ENCODE measurements around the gene THOC2. TPM values are rescaled to one million over a fixed set of nuclear protein-coding genes. Genes with fewer than 3 reads are reported as not detected.
"Not testable (repeated sequence)": the region's sequence is repeated elsewhere in the genome, so short reads cannot be mapped to it uniquely, and the experiment has no call there.

THOC2 gene
- 74.5 TPM for polyA plus RNA-seq (2013, experiment 1 of 2)
- 72.0 TPM for polyA plus RNA-seq (2013, experiment 2 of 2)

DNA sequence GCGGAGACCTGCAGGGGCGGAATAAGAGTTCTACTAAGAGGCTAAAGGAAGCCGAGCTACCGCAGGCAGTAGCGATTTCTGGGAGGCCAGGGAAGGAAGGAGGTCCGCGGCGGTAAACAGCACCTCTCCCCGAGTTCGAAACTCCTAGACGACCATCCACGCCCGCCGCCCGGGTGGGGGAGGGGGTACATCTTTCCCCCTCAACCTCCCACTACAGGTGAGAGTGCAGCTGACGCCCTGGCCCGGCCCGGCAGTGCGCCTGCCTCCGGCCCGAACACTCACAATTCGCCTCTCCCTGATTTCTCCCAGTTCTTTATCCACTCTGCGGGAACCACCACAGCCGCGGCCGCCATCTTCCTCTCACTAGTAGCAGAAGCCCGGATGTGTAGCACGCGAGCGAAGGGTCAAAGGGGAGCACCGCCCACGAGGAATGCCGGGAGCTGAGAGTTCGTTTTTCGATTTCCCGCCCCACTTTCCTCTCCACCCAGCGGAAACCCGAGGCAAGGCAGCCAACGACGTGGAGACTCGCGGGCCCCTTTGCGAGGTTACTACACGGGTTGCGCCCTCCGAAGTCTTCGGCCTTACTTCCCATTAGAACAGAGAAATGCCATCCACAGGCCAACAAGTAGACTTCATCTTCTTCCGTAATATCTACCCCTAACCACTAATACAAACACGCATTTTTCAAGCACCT lies at the start of gene THOC2:
Gene THOC2 (minus strand): TSS at position 383 of the 694 bp plus-strand sequence. CDS start 30 bp downstream, at position 353.
- peak; percentile 85 for DNase-seq
- peak within 1 kb of the TSS; percentile 7 for H3K4ac ChIP-seq (ENCODE audit: low read depth, low read length)
- peak within 1 kb of the TSS; percentile 91 for H3K4me3 ChIP-seq (ENCODE audit: low read length)
- H2BK15ac ChIP-seq (replicated peaks; ENCODE audit: low read depth), result no peak within 1 kb of the TSS
- no peak within 1 kb of the TSS for H2BK5ac ChIP-seq (ENCODE audit: low read length)
- peak within 1 kb of the TSS; percentile 84 for H3K56ac ChIP-seq (ENCODE audit: low read length)
- no peak within 1 kb of the TSS for H2BK120ac ChIP-seq (ENCODE audit: low read depth, low read length)
- H3K18ac ChIP-seq (ENCODE audit: low read length), result peak within 1 kb of the TSS; percentile 39
- H3K4me1 ChIP-seq (ENCODE audit: control insufficient read depth, low read depth, low read length), result no peaks in the 10 kb centered on the region
- H3K27me3 ChIP-seq (ENCODE audit: insufficient read depth, low read length, poor library complexity), result no peaks in the 10 kb centered on the region
- peak within 1 kb of the TSS; percentile 43 for H3K4me2 ChIP-seq (ENCODE audit: low read length)
- H2AK5ac ChIP-seq (ENCODE audit: low read length), result no peak within 1 kb of the TSS
- H4K5ac ChIP-seq (ENCODE audit: low read length), result no peak within 1 kb of the TSS
- peak within 1 kb of the TSS; percentile 84 for H3K9ac ChIP-seq (ENCODE audit: low read length)
- no CpG with 5 or more reads among the region's 49 CpGs for WGBS (ENCODE audit: extremely low coverage, insufficient coverage, low lambda C conversion rate)
- peak within 1 kb of the TSS; percentile 48 for H3K27ac ChIP-seq (ENCODE audit: low read depth, low read length)
- H3K23ac ChIP-seq (ENCODE audit: low read length), result no peak within 1 kb of the TSS
- H3K36me3 ChIP-seq (ENCODE audit: control insufficient read depth, insufficient read depth, low read length), result no peaks in the 10 kb centered on the region
- no peak within 1 kb of the TSS for H4K8ac ChIP-seq (ENCODE audit: low read depth, low read length)
- peaks cover 27% of the 10 kb centered on the region for H3K79me2 ChIP-seq (ENCODE audit: control insufficient read depth, insufficient read depth, low read length)
- H3K79me1 ChIP-seq (ENCODE audit: low read length), result no peaks in the 10 kb centered on the region

GRCh38 chrX:123781786-123782185 lies 48.9 kb upstream of the THOC2 start:
- H3K56ac ChIP-seq (ENCODE audit: low read length); H3K36me3 ChIP-seq (ENCODE audit: control insufficient read depth, insufficient read depth, low read length); H3K27me3 ChIP-seq (ENCODE audit: insufficient read depth, low read length, poor library complexity); H3K4ac ChIP-seq (ENCODE audit: low read depth, low read length); H3K4me2 ChIP-seq (ENCODE audit: low read length); H3K79me1 ChIP-seq (ENCODE audit: low read length); H3K79me2 ChIP-seq (ENCODE audit: control insufficient read depth, insufficient read depth, low read length); H2AK5ac ChIP-seq (ENCODE audit: low read length); H2BK5ac ChIP-seq (ENCODE audit: low read length); H2BK15ac ChIP-seq (replicated peaks; ENCODE audit: low read depth); H2BK120ac ChIP-seq (ENCODE audit: low read depth, low read length); H3K27ac ChIP-seq (ENCODE audit: low read depth, low read length); H3K9ac ChIP-seq (ENCODE audit: low read length); DNase-seq; H3K4me1 ChIP-seq (ENCODE audit: control insufficient read depth, low read depth, low read length); H4K8ac ChIP-seq (ENCODE audit: low read depth, low read length); H3K4me3 ChIP-seq (ENCODE audit: low read length); H3K23ac ChIP-seq (ENCODE audit: low read length); H4K5ac ChIP-seq (ENCODE audit: low read length); H3K18ac ChIP-seq (ENCODE audit: low read length): not testable (repeated sequence)
- no CpG with 5 or more reads among the region's 10 CpGs for WGBS (ENCODE audit: extremely low coverage, insufficient coverage, low lambda C conversion rate)

GRCh38 chrX:123779908-123780396 lies 47.1 kb upstream of the THOC2 start:
- Histone ChIP-seq H2BK120ac (ENCODE audit: low read depth, low read length) (no peak overlapping the region), H3K4me3 (ENCODE audit: low read length) (no peak overlapping the region), H3K4me1 (ENCODE audit: control insufficient read depth, low read depth, low read length) (no peaks in the 10 kb centered on the region), H3K9ac (ENCODE audit: low read length) (no peak overlapping the region), H3K56ac (ENCODE audit: low read length) (no peak overlapping the region), H3K79me1 (ENCODE audit: low read length) (no peaks in the 10 kb centered on the region), H3K23ac (ENCODE audit: low read length) (no peak overlapping the region), H2BK15ac (replicated peaks; ENCODE audit: low read depth) (no peak overlapping the region), H2AK5ac (ENCODE audit: low read length) (no peak overlapping the region), H2BK5ac (ENCODE audit: low read length) (no peak overlapping the region), H4K5ac (ENCODE audit: low read length) (no peak overlapping the region), H3K27me3 (ENCODE audit: insufficient read depth, low read length, poor library complexity) (no peaks in the 10 kb centered on the region), H3K18ac (ENCODE audit: low read length) (no peak overlapping the region), H3K27ac (ENCODE audit: low read depth, low read length) (no peak overlapping the region), H3K4ac (ENCODE audit: low read depth, low read length) (no peak overlapping the region), H3K36me3 (ENCODE audit: control insufficient read depth, insufficient read depth, low read length) (no peaks in the 10 kb centered on the region), H4K8ac (ENCODE audit: low read depth, low read length) (no peak overlapping the region), H3K4me2 (ENCODE audit: low read length) (no peak overlapping the region), H3K79me2 (ENCODE audit: control insufficient read depth, insufficient read depth, low read length) (no peaks in the 10 kb centered on the region)
- DNase-seq, result peak; percentile 43
- no CpG with 5 or more reads among the region's 1 CpG for WGBS (ENCODE audit: extremely low coverage, insufficient coverage, low lambda C conversion rate)

DNA sequence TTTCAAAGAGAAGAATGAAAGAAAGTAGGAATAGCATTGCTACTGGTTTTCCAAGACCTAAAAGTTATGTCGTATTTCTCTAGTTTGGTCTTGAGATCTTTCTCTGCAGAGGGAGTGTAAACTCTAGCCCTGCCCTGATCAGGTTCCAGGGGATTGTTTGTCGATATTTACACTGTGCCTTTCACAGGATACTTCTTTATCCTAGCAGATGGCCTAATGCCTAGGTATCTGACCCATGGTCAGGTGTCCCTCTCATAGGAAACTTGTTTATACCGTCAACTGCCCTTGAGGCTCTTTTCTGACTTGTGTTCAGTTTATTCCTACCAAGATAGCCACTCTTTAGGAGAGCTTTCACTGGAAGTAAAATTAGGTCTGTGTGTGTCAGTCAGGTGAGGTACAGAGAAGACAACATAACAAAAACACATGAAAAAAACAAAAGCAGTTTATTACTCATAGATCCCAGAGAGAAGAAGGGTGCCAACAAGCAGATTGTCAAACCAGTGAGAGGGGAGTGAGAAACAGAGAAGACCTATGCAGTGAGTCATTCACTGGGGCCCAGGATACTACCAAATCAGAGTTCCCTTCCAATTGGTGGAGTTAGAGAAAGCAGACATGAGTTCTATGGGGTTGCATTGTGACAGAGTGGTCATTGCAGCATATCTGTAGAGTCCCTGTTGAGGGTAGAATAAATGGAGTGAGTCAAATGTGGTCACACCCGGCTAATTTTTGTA lies 40.6 kb upstream of the THOC2 start:
- no peaks in the 10 kb centered on the region for H3K36me3 ChIP-seq (ENCODE audit: control insufficient read depth, insufficient read depth, low read length)
- H3K27ac ChIP-seq (ENCODE audit: low read depth, low read length), result no peak overlapping the region
- WGBS (ENCODE audit: extremely low coverage, insufficient coverage, low lambda C conversion rate), result no CpG with 5 or more reads among the region's 4 CpGs
- no peaks in the 10 kb centered on the region for H3K27me3 ChIP-seq (ENCODE audit: insufficient read depth, low read length, poor library complexity)
- H4K5ac ChIP-seq (ENCODE audit: low read length), result no peak overlapping the region
- no peaks in the 10 kb centered on the region for H3K79me2 ChIP-seq (ENCODE audit: control insufficient read depth, insufficient read depth, low read length)
- H2AK5ac ChIP-seq (ENCODE audit: low read length), result no peak overlapping the region
- no peak overlapping the region for H3K23ac ChIP-seq (ENCODE audit: low read length)
- DNase-seq, result no peak
- H2BK120ac ChIP-seq (ENCODE audit: low read depth, low read length), result no peak overlapping the region
- H3K4me3 ChIP-seq (ENCODE audit: low read length), result no peak overlapping the region
- H3K79me1 ChIP-seq (ENCODE audit: low read length), result no peaks in the 10 kb centered on the region
- no peaks in the 10 kb centered on the region for H3K4me1 ChIP-seq (ENCODE audit: control insufficient read depth, low read depth, low read length)
- no peak overlapping the region for H2BK5ac ChIP-seq (ENCODE audit: low read length)
- no peak overlapping the region for H3K56ac ChIP-seq (ENCODE audit: low read length)
- no peak overlapping the region for H3K9ac ChIP-seq (ENCODE audit: low read length)
- H4K8ac ChIP-seq (ENCODE audit: low read depth, low read length), result no peak overlapping the region
- H2BK15ac ChIP-seq (replicated peaks; ENCODE audit: low read depth), result no peak overlapping the region
- no peak overlapping the region for H3K4ac ChIP-seq (ENCODE audit: low read depth, low read length)
- no peak overlapping the region for H3K4me2 ChIP-seq (ENCODE audit: low read length)
- H3K18ac ChIP-seq (ENCODE audit: low read length), result no peak overlapping the region

DNA sequence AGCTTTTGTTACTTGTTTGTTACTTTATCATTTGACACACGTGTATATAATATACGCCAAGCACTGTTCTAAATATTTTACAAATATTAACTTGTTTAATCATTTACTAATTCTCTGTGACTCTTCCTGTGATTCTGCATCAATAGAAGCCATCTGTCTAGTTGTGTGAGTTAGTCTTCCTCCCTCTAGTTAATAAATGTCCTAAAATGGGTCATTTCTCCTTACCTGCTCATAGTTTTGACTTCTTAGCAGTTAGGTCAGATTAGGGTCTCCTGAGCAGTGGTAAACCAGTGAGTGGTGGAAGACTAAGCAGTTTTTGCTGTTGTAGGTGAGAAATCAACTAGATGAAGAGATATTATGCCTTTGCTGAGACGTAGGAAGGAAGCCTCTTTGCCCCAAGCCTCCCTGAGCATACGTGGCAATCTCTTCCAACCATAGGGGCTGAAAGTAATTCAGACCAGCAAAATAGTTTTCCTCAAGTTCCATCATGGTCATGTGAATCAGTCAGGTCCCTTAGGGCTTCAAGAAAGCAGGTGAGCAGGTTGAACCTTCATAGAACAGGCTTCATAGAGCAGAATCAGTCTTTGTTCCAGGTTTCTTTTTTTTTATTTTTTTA lies 38.7 kb upstream of the THOC2 start:
- no peak overlapping the region for H2AK5ac ChIP-seq (ENCODE audit: low read length)
- no peaks in the 10 kb centered on the region for H3K79me1 ChIP-seq (ENCODE audit: low read length)
- no peak overlapping the region for H3K4me2 ChIP-seq (ENCODE audit: low read length)
- no peak overlapping the region for H2BK5ac ChIP-seq (ENCODE audit: low read length)
- H3K79me2 ChIP-seq (ENCODE audit: control insufficient read depth, insufficient read depth, low read length), result no peaks in the 10 kb centered on the region
- H2BK15ac ChIP-seq (replicated peaks; ENCODE audit: low read depth), result no peak overlapping the region
- H3K18ac ChIP-seq (ENCODE audit: low read length), result no peak overlapping the region
- no CpG with 5 or more reads among the region's 4 CpGs for WGBS (ENCODE audit: extremely low coverage, insufficient coverage, low lambda C conversion rate)
- no peaks in the 10 kb centered on the region for H3K4me1 ChIP-seq (ENCODE audit: control insufficient read depth, low read depth, low read length)
- no peak for DNase-seq
- no peaks in the 10 kb centered on the region for H3K36me3 ChIP-seq (ENCODE audit: control insufficient read depth, insufficient read depth, low read length)
- H3K9ac ChIP-seq (ENCODE audit: low read length), result no peak overlapping the region
- no peak overlapping the region for H3K4ac ChIP-seq (ENCODE audit: low read depth, low read length)
- H4K8ac ChIP-seq (ENCODE audit: low read depth, low read length), result no peak overlapping the region
- no peaks in the 10 kb centered on the region for H3K27me3 ChIP-seq (ENCODE audit: insufficient read depth, low read length, poor library complexity)
- H3K56ac ChIP-seq (ENCODE audit: low read length), result no peak overlapping the region
- no peak overlapping the region for H3K23ac ChIP-seq (ENCODE audit: low read length)
- H2BK120ac ChIP-seq (ENCODE audit: low read depth, low read length), result no peak overlapping the region
- no peak overlapping the region for H4K5ac ChIP-seq (ENCODE audit: low read length)
- no peak overlapping the region for H3K27ac ChIP-seq (ENCODE audit: low read depth, low read length)
- H3K4me3 ChIP-seq (ENCODE audit: low read length), result no peak overlapping the region
